SKM-1 treated with dmso at 0.1 percent for 144 hours (cell line): Measurements from ENCODE around the gene A1BG.
"Not testable (repeated sequence)": the region's sequence is repeated elsewhere in the genome, so short reads cannot be mapped to it uniquely, and the experiment has no call there.

Experiments
- DNase-seq: peaks from one replicate; lab custom pipeline; 2025; ENCODE audit not compliant: unreplicated experiment; lab: John Stamatoyannopoulos, UW

The A1BG gene

DNA sequence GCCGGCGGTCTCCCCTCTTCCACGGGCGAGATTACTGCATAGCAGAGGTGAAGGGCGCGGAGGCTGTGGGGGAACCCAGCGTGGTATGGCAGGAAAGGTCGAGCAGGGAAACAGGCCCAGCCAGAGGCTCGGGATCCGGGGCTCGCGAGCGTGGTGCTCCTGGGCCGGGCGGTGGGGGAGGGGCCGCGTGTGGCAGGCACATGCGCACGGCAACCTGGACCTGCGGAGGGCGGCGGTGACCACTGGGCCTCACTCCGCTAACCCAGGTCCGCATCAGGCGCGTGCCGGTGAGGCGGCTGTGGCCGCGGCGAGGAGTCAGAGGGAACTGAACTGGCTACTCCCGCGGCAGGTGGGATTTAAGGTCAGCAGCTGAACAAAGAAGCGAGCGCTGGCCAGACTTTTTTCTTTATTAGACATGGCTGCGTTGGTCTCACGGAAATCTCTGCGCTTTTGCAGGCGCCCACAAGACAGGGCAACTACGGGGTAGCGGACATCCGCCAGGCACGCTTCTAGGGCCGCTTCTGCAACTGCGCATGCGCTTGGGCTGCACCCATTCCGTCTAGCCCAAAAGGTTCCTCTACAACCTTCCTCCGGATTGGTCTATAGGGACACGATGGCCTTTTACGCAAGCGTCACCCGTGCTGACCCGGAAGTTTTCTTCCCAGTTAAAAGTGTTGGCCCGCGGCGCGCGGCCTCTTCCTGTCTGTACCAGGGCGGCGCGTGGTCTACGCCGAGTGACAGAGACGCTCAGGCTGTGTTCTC is 33.5 kb upstream of the A1BG start, which contains the start of gene RPS5:
TSS of gene RPS5 (plus strand) at position 694 of the 762 bp plus-strand sequence. CDS start 869 bp downstream, outside the sequence.
- DNase-seq = peak; percentile 85

GRCh38 chr19:58385891-58386575 is 32.7 kb upstream of the A1BG start:
- no peak for DNase-seq

DNA sequence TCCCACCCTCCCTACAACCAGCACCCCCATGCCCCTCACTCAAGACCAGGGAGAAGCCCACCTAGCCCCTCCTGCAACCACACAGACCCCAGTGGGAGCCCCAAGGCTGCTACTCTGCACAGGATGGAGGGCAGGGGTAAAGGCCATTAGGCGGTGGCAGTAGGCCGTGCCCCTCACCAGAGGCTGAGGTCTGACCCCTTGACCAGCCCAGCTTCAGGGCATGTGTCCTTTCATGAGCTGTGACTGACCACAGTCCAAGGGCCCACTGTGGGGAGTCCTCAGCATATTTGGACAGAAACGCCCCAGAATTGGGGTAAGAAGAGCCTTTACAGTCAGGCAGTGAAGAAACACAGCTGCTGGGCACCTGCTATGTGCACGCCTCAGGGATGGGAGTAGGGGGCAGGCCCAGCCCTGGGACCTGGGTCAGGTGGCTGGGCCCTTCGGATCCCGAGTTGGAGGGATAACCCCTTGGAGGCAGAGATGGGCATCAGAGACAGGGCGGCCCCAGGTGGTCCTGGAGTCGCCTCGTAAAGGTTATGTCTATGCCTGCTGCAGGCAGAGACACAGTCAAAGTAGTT is 32.1 kb upstream of the A1BG start:
- DNase-seq = no peak

GRCh38 chr19:58382997-58383603 is 29.8 kb upstream of the A1BG start:
- DNase-seq = no peak

GRCh38 chr19:58381460-58382212 is 28.3 kb upstream of the A1BG start:
- no peak for DNase-seq

DNA sequence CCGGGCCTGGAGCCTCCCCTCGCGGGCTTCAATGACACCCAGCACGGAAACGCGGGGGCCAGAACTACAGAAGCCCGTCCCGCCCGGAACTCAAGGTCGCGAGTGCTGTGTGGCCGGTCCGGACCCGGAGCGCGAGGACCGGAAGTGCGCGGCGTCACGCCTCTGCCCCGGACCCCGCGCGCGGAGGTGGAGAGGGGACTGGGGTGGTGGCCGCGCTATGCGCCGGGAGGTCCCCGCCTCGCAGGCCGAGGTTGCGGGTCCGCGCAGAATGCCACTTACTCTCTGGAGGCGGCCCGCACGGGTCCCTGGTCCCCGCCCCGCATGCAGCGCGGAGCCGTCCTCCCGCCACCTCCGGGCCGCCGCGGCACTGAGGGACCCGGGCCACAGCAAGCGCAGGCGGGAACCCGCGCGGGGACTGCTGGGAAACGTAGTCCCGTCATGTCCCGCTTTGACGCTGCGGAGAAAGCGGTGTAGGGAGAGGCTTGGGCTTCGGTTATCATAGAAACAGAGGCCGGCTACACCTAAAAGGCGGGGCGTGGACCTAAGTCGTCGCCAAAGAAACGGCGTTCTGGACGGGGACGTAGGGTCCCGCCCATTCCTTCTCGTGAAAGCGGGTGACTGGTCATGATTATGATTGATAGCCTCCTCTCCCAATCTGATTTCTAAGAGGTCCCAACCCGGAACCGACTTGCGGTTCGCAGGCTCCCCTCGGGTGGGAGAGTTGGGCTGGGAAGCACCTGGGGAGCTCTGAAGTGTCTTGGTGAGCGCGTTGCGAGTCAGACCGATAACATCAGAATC is 27.6 kb upstream of the A1BG start, which contains the start of gene ZNF837:
TSS of gene ZNF837 (minus strand) at position 369 of the 798 bp plus-strand sequence. CDS start 11,698 bp downstream, outside the sequence.
- peak; percentile 90 for DNase-seq

DNA sequence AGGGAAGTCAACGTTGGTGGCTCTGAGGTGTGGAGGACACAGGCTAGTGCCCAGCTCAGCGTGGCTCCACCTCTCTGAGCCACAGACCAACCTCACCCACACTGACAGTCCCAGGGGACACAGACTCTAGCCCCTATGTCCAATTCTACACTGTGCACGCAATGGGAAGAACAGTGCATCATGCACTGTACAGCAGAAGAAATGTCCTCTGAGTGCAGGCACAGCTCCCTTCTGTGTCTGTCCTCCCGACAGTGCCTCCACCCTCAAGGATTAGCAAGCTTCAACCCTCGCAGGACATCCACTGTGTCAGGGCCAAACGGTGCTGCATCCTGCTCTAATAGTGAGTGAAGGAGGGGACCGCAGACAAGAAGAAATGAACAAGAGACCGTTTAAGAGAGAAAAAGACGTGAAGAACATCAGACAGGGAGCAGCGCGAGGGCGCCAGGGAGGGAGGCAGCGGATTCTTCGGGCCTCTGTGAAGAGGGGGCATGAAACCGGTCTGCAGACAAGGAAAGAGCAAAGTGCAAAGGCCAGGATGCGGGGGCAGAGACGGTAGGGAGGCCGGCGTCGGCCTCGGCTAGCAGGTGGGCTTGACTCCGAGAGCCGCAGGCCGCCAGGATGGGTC is 26.9 kb upstream of the A1BG start:
- DNase-seq = no peak

- no peak for DNase-seq
These were observed 26.0 kb upstream of the A1BG start for GRCh38 chr19:58379246-58379645.

GRCh38 chr19:58376724-58377123 is 23.4 kb upstream of the A1BG start:
- DNase-seq = not testable (repeated sequence)

DNA sequence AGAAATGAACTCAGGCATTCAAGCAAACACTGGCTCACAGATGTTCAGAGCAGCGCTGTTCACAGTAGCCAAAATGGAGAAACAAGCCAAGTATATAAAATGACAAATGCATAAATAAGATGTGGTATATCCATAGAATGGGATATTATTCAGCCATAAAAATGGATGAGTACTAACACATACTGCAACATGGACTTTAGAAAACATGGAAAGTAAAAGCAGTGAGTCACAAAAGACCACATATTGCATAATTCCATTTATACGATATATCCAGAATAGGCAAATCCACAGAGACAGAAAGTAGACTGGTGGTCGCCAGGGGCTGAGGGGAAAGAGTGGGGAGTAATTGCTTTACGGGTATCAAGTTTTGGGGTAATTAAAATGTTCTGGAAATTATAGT is 20.9 kb upstream of the A1BG start:
- no peak for DNase-seq

DNA sequence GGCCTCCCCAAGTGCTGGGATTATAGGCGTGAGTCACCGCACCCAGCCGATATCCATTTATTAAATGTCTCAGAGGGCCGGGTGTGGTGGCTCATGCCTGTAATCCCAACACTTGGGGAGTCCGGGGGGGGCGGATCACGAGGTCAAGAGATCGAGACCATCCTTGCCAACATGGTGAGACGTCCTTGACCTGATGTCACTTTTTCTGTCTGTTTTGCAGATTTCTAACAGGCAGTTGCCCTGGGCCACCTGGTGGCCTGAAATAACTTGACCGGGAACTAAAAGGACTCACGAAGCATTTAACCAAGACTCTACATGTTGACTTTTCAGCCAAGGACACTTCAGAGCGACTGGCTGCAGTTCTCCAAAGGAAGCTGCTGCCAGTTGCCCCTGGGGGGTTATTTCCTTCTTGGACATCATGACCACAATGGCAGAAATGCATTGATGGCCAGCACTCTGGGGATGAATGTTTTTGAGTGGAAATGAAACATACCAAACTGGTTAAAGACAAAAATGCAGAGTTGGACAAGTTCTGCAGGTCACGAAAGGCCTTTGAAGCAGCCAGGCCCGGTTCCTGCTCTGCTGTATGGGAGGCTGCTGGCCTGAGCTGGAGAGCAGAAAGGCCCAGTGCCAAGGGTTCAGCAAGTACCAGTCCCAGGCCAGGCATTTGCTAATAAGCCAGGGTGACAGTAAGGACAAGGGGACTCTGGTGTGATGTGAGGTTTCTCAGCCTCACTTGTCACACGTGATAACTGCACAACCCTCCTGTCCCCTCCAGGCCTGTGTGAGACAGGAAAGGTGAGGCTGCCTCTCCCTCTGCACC is 19.2 kb upstream of the A1BG start:
- no peak for DNase-seq

DNA sequence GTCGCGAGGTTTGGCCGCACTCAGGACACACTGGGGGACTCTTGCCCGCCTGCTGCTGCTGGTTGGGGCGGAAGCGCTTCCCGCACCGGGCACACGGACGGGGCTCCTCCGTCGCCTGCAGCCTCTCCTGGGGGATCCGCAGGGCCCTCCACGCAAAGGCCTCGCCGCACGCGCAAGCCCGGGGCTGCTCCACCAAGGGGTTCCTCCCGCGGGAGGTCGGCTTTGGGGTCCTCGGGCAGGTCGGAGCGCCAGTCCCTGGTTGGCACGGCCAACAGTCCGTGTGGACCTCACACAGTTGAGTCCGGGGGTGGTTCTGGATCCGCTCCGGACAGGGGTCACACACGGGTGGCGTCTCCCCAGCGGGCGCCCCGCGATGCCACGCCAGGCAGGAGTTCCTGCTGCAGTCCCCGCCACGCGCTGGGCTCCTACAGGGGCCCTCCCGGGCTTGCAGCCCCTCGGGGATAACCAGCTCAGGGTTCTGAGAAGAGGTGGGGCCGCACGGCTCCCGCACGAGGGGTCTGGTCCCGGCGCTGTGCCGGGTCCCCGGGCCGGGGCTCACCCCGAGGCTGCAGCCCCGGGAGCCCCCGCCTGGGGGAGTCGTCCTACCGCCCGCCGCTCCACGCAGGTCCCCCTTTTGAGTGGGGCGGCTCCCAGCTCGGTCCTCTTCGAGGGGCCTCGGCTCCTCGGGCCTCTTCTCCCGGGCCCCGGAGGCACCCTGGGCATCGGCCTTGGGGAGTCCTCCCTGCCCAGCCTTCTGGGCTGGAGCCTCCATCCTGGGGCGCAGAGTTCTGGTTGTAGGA is 15.5 kb upstream of the A1BG start:
- DNase-seq = no peak

- no peak for DNase-seq
These were observed 14.6 kb upstream of the A1BG start for GRCh38 chr19:58367698-58368454.

DNA sequence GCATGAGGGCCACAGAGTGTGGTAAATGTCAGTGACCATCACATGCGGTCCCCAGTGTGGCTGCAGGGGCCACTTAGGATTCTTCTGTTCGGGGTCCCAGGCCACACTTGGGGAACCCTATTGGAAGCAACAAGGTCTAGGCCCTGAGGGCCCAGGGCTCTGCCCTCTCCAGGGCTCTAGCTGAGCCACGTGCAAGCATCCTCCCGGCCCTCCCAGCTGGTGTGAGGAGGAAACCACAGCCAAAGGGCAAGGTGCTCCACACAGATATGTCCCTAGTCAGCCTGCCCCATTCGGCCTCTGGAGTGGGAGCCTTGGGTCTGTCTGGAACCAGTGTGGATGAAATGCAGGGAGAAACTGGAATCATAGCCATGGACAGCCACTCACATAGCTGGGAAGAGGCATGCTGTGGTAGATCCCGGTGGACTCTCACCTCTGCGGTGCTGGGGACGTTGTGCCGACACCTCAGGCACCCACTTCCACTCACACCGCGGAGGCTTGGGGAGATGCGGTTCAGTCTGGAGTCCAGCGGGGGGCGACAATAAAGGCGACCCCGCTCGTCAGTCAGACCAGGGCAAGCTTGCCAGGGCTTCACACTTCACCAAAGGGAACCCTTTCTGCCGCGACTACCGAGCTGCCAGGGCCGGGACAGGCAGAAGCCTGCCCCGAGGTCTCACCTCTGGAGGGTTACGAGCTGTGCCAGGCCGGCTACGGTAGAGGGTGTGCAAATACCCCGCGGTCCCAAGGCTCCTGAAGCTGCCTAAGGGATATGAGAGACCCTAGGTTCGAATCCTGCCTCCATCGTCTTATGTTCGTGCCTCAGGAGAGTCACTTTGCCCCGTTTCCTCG is 13.5 kb upstream of the A1BG start:
- DNase-seq = no peak

- DNase-seq = peak; percentile 48
These were observed 10.9 kb upstream of the A1BG start for GRCh38 chr19:58364146-58364545.

DNA sequence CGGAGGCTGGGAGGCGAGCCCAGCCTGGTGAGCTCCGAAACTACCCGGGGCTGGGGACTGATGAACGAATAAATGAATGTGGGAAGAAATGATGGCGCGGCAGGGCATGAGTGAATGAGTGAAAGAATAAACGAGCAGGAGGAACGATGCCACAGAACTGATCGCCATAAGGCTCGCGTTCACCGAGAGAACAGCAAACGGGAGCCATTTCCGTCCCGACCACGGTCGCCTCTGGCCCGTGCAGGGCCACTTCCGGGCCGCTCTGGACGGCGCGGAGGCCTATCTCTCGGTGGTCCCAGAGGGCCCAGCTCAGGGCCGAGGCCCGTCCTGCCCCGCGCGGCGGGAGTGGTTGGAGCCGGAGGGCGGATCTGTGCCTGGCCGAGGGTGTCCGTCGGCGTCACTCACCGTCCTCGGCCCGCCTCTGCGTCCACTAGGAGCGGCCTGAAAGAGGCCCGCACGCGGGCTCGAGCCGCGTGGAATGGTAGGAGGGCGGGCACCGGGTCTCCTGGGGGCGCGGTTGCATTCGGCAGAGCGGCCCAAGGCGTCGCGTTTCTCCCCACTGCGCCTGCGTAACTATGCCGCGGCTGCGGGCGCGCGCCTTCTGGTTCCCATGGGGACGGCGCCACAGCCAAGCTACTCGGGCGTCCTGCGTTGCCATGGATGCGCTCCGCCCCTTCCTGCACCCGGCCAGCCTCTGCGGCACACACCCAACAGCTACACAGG is 9.1 kb upstream of the A1BG start, which contains the start of gene ZNF497:
TSS of gene ZNF497 (minus strand) at position 480 of the 723 bp plus-strand sequence. CDS start 5,116 bp downstream, outside the sequence.
- DNase-seq = peak; percentile 72
